HL-60 (cell line): Measurements from ENCODE around the gene CADM2.

Experiments
- DNase-seq, 2 experiments: peaks; one replicate each; pipeline ENCODE4 v3.0.0-alpha.2; 2010 to 2020; ENCODE audit warnings: low read depth in 1 of 2, low spot score in 1 of 2
- H3K27ac ChIP-seq: fragments of 250-450 bp; sonication (Bioruptor Pico); replicated peaks from 2 replicates; pipeline ENCODE4 v1.5.1; 2020; ENCODE audit warnings: mild to moderate bottlenecking, moderate library complexity
- H3K27me3 ChIP-seq: fragments of 250-450 bp; sonication (Bioruptor Pico); 2 replicates; pipeline ENCODE4 v1.5.1; 2021; ENCODE audit warnings: mild to moderate bottlenecking, moderate library complexity; ENCODE audit not compliant: insufficient read depth, poor library complexity, severe bottlenecking
- H3K4me3 ChIP-seq: replicated peaks from 2 replicates; pipeline ENCODE4 v1.5.1; 2011; ENCODE audit warnings: mild to moderate bottlenecking, control low read depth, low read length; ENCODE audit not compliant: insufficient read depth
- GABPA ChIP-seq: IDR thresholded peaks from 2 replicates; pipeline ENCODE4 v1.6.1; 2012; ENCODE audit warnings: low read depth
- POLR2AphosphoS5 ChIP-seq: IDR thresholded peaks from 2 replicates; pipeline ENCODE4 v1.6.1; 2012; ENCODE audit warnings: low read depth
- SPI1 ChIP-seq: IDR thresholded peaks from 2 replicates; pipeline ENCODE4 v1.6.1; 2012; ENCODE audit warnings: low read depth, mild to moderate bottlenecking, borderline replicate concordance
- TF ChIP-seq, protein P1 (sequence below): IDR thresholded peaks from one replicate; pipeline ENCODE4 v1.5.1; 2011; ENCODE audit warnings: low read length, control low read depth, inconsistent platforms; ENCODE audit not compliant: insufficient read depth
- TF ChIP-seq, protein P2 (sequence below): IDR thresholded peaks from 2 replicates; pipeline ENCODE4 v1.6.1; 2012; ENCODE audit warnings: low read depth; ENCODE audit not compliant: insufficient replicate concordance

Gene CADM2

DNA sequence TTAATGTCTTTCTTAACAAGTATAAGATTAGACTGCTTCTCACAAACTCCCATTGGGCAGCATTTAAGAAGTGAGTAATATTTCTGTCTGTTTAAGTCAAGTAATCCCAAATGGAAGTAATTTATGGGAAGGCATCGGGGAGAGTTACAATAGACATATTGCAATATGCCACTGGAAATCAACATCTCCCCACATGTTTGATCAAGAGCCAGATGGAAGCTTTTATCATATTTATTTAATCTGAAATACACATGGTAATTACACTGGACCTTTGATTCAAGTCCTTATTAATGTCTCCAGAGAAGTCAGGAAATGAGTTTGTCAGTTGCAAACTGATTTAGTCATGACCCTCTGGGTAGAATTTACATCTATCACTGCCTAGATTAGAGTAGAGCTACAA is 1088.4 kb downstream of the CADM2 start:
- H3K4me3 ChIP-seq, result no peak overlapping the region
- H3K27ac ChIP-seq, result no peak overlapping the region
- DNase-seq, result no peak
- no peaks in the 10 kb centered on the region for H3K27me3 ChIP-seq
- TF ChIP-seq, protein P1, sequence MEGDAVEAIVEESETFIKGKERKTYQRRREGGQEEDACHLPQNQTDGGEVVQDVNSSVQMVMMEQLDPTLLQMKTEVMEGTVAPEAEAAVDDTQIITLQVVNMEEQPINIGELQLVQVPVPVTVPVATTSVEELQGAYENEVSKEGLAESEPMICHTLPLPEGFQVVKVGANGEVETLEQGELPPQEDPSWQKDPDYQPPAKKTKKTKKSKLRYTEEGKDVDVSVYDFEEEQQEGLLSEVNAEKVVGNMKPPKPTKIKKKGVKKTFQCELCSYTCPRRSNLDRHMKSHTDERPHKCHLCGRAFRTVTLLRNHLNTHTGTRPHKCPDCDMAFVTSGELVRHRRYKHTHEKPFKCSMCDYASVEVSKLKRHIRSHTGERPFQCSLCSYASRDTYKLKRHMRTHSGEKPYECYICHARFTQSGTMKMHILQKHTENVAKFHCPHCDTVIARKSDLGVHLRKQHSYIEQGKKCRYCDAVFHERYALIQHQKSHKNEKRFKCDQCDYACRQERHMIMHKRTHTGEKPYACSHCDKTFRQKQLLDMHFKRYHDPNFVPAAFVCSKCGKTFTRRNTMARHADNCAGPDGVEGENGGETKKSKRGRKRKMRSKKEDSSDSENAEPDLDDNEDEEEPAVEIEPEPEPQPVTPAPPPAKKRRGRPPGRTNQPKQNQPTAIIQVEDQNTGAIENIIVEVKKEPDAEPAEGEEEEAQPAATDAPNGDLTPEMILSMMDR, result no peak
- TF ChIP-seq GABPA (no peak), SPI1 (no peak), POLR2AphosphoS5 (no peak)
- TF ChIP-seq, protein P2, sequence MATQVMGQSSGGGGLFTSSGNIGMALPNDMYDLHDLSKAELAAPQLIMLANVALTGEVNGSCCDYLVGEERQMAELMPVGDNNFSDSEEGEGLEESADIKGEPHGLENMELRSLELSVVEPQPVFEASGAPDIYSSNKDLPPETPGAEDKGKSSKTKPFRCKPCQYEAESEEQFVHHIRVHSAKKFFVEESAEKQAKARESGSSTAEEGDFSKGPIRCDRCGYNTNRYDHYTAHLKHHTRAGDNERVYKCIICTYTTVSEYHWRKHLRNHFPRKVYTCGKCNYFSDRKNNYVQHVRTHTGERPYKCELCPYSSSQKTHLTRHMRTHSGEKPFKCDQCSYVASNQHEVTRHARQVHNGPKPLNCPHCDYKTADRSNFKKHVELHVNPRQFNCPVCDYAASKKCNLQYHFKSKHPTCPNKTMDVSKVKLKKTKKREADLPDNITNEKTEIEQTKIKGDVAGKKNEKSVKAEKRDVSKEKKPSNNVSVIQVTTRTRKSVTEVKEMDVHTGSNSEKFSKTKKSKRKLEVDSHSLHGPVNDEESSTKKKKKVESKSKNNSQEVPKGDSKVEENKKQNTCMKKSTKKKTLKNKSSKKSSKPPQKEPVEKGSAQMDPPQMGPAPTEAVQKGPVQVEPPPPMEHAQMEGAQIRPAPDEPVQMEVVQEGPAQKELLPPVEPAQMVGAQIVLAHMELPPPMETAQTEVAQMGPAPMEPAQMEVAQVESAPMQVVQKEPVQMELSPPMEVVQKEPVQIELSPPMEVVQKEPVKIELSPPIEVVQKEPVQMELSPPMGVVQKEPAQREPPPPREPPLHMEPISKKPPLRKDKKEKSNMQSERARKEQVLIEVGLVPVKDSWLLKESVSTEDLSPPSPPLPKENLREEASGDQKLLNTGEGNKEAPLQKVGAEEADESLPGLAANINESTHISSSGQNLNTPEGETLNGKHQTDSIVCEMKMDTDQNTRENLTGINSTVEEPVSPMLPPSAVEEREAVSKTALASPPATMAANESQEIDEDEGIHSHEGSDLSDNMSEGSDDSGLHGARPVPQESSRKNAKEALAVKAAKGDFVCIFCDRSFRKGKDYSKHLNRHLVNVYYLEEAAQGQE, result no peak

DNA sequence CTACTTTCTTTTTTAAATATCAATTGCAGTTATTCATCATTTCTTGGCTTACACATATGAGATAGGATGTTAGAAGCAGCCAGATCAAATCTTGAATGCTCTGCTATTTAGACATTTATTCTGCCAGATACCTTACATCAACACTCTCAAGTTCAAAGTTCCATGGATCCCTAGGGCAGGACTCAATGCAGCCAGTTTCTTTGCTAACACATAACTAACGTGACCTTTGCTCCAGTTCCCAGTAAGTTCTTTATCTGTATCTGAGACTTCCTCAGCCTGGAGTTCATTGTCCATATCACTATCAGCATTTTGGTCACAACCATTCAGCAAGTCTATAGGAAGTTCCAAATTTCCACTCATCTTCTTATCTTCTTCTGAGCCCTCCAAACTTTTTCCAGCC is 1092.3 kb downstream of the CADM2 start:
- TF ChIP-seq SPI1 (no peak), POLR2AphosphoS5 (no peak)
- H3K27me3 ChIP-seq, result no peaks in the 10 kb centered on the region
- DNase-seq, result no peak
- no peak overlapping the region for H3K4me3 ChIP-seq
- H3K27ac ChIP-seq, result no peak overlapping the region

DNA sequence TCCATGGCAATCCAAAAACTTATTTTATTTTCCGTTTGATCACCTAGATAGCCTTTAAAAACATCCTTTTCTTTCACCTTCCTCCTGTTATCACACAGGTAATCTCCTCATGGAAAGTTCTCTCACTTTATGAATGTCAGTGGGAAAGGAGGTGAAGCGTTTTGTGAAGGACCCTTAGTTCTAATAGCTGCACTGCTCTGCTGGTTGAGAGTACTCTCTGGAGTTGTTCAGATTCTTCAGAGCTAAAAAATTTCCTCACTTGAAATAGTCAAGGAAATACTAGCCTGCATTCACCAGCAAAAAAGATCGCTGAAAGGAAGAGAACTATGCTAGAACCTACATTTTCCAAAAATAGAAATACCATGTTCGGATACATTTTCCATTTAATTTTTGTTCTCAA is 1097.2 kb downstream of the CADM2 start:
- TF ChIP-seq, protein P2, result no peak
- no peak for TF ChIP-seq POLR2AphosphoS5
- no peak for TF ChIP-seq GABPA
- TF ChIP-seq SPI1, result no peak
- TF ChIP-seq, protein P1, result no peak

DNA sequence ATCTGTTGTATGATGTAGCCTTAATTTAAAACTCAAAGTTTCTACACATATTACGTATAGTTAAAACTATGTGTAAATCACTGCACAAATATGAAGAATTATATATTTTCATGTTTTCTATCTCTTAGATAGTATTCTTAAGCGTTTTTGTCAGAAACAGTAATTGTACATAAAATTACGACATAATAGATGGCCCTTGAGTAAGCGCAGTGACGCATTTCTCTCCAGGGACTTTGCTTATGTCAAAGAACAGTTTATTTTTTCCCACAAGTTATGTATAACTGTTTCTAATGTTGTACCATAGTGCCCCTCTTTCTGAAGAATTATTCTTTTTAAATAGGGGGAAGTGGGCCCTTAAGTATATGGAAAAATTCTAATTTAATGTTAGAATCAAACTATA is 1098.2 kb downstream of the CADM2 start:
- H3K27ac ChIP-seq, result no peak overlapping the region
- no peak for TF ChIP-seq POLR2AphosphoS5
- H3K4me3 ChIP-seq, result no peak overlapping the region
- H3K27me3 ChIP-seq, result no peaks in the 10 kb centered on the region
- DNase-seq, result no peak

More for the DNA sequence above, 1097.2 kb downstream of the CADM2 start:
- no peak for DNase-seq
- no peak overlapping the region for H3K27ac ChIP-seq
- H3K4me3 ChIP-seq, result no peak overlapping the region
- H3K27me3 ChIP-seq, result no peaks in the 10 kb centered on the region

DNA sequence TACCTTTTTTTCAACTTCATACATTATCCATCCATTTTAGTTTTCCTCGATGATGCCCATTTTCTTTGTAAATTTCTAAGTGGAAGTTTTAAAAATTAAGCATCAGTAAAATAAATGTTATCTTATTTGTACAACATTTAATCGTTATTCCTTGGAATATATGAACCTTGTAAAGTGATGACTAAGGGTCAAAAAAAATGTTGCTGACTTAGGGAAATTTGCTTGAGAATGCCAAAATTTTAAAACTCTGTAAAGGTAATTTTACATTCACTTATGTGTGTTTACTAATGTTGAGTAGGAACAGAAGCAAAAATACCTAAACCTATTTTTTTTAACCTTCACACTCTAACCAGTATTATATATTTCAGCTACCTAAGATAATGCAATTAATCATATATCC is 1115.0 kb downstream of the CADM2 start:
- TF ChIP-seq, protein P2, result no peak
- TF ChIP-seq GABPA, result no peak
- TF ChIP-seq SPI1, result no peak
- TF ChIP-seq POLR2AphosphoS5, result no peak
- TF ChIP-seq, protein P1, result no peak
- DNase-seq, result no peak
- Histone ChIP-seq H3K27me3 (no peaks in the 10 kb centered on the region), H3K4me3 (no peak overlapping the region), H3K27ac (no peak overlapping the region)
